Dendritic cell treated with granulocyte-macrophage colony-stimulating factor and Interleukin-4, amounts not matched to agents 40 ng/mL and 50 ng/mL, for 4 days (primary cell): ENCODE results near the gene ETHE1.
"Not testable (repeated sequence)": the region's sequence is repeated elsewhere in the genome, so short reads cannot be mapped to it uniquely, and the experiment has no call there.

ENCODE experiments used
- H3K27ac Mint-ChIP-seq: one replicate; pipeline ENCODE4 v1.8.0; 2022; ENCODE audit warnings: mild to moderate bottlenecking, mixed read lengths
- H3K27me3 Mint-ChIP-seq: one replicate; pipeline ENCODE4 v1.8.0; 2022; ENCODE audit warnings: mild to moderate bottlenecking, mixed read lengths
- H3K36me3 Mint-ChIP-seq: one replicate; pipeline ENCODE4 v1.8.0; 2022; ENCODE audit warnings: low read depth, mixed read lengths
- H3K4me1 Mint-ChIP-seq: one replicate; pipeline ENCODE4 v1.8.0; 2022; ENCODE audit warnings: low read depth, mixed read lengths
- H3K4me3 Mint-ChIP-seq: one replicate; pipeline ENCODE4 v1.8.0; 2022; ENCODE audit warnings: mild to moderate bottlenecking, moderate library complexity, mixed read lengths
- H3K9me3 Mint-ChIP-seq: one replicate; pipeline ENCODE4 v1.8.0; 2022; ENCODE audit warnings: mixed read lengths
- intact Hi-C: fragments of 100-400 bp; cut with micrococcal nuclease; formaldehyde crosslinking; loops from one replicate; pipeline ENCODE4 v1.15.0; 2022

Gene ETHE1

DNA sequence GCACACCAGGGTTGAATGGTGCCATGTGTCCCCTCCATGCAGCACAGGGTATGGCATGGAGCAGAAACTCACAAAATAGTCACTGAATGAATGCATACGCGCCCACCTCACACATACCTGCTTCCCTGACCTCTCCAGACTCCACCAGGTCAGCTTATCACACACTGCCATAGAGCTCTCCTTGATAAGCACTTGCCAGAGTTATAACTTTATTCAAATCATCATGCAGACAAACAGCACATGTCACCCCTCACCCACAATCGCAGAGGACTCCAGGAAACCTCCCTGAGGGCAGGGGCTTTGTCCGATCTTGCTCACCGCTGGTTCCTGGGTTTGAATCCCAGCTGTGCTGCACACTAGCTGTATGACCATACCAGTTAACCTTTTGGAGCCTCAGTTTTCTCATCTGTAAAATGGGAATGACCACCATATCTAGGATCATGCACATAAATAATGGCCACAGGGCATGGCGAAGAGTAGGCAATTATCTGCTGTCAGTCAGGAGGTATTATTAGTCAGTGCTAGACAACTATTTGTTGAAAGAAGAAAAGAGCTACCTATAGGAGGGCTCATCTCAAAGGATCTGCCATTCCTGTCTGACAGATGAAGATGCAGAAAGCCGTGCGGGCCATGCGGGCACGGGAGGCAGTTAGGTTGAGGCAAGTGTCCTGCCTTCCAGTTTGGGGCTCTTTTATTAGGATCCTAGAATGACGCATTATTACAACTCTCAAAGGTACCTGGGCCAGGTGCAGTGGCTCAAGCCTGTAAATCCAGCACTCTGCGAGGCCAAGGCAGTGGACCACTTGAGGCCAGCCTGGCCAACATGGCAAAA, 34.4 kb upstream of the ETHE1 start:
- intact Hi-C loops = loop anchor here (5.0 kb wide), 1 partner anchor 36 kb away; the partner anchor contains the start of genes IRGQ and ZNF576
- peaks cover 28% of the 10 kb centered on the region for H3K4me1 Mint-ChIP-seq
- H3K36me3 Mint-ChIP-seq = peaks cover 58% of the 10 kb centered on the region
- H3K27ac Mint-ChIP-seq = no peak overlapping the region
- no peaks in the 10 kb centered on the region for H3K27me3 Mint-ChIP-seq
- no peaks in the 10 kb centered on the region for H3K9me3 Mint-ChIP-seq
- H3K4me3 Mint-ChIP-seq = no peak overlapping the region

DNA sequence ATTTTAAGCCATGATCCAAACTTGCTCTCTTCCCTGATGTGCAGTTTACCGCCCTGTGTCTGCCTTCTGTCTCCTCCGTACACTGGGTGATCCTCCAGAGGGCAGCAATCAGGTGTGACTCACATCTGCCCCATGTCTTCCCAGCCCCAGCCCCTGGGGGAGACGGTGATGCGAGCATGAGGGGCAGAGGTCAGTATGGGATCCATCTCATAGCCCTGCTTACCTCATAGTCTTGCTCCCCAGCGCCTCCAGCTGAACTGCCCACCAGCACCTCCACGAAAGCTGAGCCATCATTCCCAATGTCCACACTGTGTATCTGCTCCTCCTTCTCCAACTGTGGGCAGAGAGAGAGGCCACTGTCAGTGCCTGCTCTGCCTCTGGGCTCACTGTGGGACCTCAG, 33.7 kb upstream of the ETHE1 start:
- intact Hi-C loops = loop anchor here (5.0 kb wide), 1 partner anchor 37 kb away; the partner anchor contains the start of genes IRGQ and ZNF576
- Mint-ChIP-seq H3K27ac (no peak overlapping the region), H3K9me3 (no peaks in the 10 kb centered on the region), H3K36me3 (peaks cover 65% of the 10 kb centered on the region), H3K4me1 (peaks cover 28% of the 10 kb centered on the region), H3K27me3 (no peaks in the 10 kb centered on the region), H3K4me3 (no peak overlapping the region)

DNA sequence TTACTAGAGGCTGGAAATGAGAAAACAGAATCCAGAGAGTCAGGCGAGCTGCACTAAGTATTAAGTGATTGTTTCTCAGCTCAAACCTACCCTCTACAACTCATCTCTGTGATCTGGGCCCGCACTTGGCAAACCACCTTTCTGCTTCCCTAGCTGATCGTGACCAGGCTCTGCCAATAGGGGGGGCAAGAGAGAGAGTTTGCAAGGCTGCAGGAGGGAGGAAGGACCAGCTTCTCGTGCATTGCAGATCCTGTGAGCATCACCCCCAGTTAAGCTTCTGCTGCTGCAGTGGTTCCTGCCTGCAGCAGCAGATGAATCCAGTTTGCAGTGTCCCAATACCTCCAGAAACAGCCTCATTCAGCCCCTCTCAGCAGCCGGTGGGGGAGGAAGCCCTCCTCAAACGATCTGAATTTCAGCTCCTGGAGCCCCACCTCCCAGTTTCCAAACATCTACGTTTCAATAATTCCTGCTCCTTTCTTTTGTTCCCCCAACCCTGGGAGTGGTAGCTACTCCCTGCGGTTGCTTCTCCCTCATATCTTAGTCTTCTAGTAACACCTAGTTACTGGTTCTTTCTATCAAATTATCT, 28.3 kb upstream of the ETHE1 start:
- no peak overlapping the region for H3K4me3 Mint-ChIP-seq
- peaks cover 91% of the 10 kb centered on the region for H3K36me3 Mint-ChIP-seq
- no peaks in the 10 kb centered on the region for H3K9me3 Mint-ChIP-seq
- no peaks in the 10 kb centered on the region for H3K27me3 Mint-ChIP-seq
- H3K4me1 Mint-ChIP-seq = peaks cover 5% of the 10 kb centered on the region
- intact Hi-C loops = loop anchor here (10.0 kb wide), 1 partner anchor 90 kb away; no protein-coding TSS in a partner anchor
- H3K27ac Mint-ChIP-seq = no peak overlapping the region

DNA sequence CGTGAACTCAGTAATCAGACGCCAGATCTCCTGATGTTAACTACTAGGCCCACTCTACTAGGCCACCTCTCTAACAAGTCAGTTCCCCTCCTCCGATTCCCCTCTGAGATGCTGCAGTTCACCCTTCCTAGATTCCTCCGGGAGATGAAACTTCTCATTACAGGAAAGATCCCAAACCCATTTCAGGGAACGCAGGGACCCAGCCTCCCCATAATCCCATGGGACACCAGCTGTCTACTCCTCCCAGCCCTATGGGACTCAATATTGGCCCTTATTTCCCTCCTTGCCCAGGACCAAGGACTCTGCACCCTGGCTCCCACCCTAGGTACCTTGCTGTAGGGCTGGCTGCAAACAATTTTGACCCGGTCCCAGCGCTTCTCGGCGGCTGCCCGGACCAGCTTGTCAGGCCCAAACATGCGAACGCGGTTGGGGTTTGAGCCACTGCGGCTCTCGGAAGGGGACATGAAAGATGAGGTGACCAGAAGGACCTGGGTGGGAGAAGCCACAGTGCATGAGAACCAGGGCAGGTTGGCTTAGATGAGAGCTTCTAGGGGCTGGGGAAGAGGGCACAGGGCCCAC, 27.4 kb upstream of the ETHE1 start:
- no peak overlapping the region for H3K4me3 Mint-ChIP-seq
- no peak overlapping the region for H3K27ac Mint-ChIP-seq
- no peaks in the 10 kb centered on the region for H3K9me3 Mint-ChIP-seq
- no peaks in the 10 kb centered on the region for H3K27me3 Mint-ChIP-seq
- peaks cover 5% of the 10 kb centered on the region for H3K4me1 Mint-ChIP-seq
- intact Hi-C loops = loop anchor here (10.0 kb wide), 1 partner anchor 90 kb away; no protein-coding TSS in a partner anchor
- peaks cover 90% of the 10 kb centered on the region for H3K36me3 Mint-ChIP-seq

DNA sequence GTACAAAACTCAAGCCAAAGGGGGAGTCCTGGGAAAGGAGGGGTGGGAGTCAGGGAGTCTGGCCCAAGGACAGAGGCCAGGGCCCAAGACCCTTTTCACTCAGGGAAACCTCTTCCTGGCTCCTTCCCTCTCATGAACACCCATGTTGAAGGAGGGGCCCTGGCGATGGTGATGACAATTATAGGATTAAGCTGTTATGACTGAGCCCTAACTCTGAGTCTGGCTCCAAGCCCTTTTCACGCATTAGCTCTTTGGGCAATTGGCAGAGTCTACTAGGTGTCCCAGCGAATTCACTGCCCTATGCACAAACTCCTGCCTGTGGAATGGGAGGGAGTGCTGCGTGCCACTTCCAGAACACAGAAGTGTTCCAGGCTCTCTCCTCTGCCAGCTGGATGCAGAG, 26.7 kb upstream of the ETHE1 start:
- Mint-ChIP-seq H3K27ac (no peak overlapping the region), H3K36me3 (peaks cover 90% of the 10 kb centered on the region), H3K4me1 (peaks cover 5% of the 10 kb centered on the region), H3K4me3 (no peak overlapping the region), H3K9me3 (no peaks in the 10 kb centered on the region), H3K27me3 (no peaks in the 10 kb centered on the region)
- intact Hi-C loops = loop anchor here (10.0 kb wide), 1 partner anchor 91 kb away; no protein-coding TSS in a partner anchor

DNA sequence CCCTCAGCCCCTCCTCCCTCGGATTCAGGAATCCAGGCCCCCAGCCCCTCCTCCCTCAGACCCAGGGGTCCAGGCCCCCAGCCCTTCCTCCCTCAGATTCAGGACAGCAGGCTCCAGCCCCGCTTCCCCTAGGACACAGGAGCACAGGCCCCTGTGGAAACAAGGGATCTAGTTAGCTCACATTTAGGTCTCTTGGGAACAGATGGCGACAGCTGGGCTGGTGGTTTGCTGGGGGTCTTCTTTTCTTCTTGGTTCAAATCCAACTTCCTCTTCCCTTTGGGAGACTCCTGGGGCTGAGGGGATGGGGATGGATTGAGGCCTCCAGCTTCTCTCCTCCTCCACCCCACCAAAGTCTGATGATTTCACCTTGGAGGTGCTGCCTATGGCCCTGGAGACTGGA, 25.6 kb upstream of the ETHE1 start:
- Mint-ChIP-seq H3K4me3 (no peak overlapping the region), H3K27me3 (no peaks in the 10 kb centered on the region), H3K36me3 (peaks cover 87% of the 10 kb centered on the region), H3K9me3 (no peaks in the 10 kb centered on the region), H3K4me1 (peaks cover 5% of the 10 kb centered on the region), H3K27ac (no peak overlapping the region)
- intact Hi-C loops = loop anchor here (10.0 kb wide), 1 partner anchor 92 kb away; no protein-coding TSS in a partner anchor

DNA sequence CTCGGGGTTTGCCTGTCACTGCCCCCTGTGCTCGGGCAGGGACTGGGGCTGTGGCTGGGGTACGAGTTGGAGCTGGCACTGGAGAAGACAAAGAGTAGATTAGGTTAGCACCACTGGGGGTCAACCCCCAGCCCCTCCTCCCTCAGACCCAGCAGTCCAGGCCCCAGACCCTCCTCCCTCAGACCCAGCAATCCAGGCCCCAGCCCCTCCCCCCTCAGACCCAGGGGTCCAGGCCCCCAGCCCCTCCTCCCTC, 25.1 kb upstream of the ETHE1 start:
- Mint-ChIP-seq H3K4me3 (no peak overlapping the region), H3K36me3 (peaks cover 87% of the 10 kb centered on the region), H3K4me1 (peaks cover 5% of the 10 kb centered on the region), H3K27me3 (no peaks in the 10 kb centered on the region), H3K27ac (no peak overlapping the region), H3K9me3 (no peaks in the 10 kb centered on the region)
- intact Hi-C loops = loop anchor here (10.0 kb wide), 1 partner anchor 93 kb away; no protein-coding TSS in a partner anchor

DNA sequence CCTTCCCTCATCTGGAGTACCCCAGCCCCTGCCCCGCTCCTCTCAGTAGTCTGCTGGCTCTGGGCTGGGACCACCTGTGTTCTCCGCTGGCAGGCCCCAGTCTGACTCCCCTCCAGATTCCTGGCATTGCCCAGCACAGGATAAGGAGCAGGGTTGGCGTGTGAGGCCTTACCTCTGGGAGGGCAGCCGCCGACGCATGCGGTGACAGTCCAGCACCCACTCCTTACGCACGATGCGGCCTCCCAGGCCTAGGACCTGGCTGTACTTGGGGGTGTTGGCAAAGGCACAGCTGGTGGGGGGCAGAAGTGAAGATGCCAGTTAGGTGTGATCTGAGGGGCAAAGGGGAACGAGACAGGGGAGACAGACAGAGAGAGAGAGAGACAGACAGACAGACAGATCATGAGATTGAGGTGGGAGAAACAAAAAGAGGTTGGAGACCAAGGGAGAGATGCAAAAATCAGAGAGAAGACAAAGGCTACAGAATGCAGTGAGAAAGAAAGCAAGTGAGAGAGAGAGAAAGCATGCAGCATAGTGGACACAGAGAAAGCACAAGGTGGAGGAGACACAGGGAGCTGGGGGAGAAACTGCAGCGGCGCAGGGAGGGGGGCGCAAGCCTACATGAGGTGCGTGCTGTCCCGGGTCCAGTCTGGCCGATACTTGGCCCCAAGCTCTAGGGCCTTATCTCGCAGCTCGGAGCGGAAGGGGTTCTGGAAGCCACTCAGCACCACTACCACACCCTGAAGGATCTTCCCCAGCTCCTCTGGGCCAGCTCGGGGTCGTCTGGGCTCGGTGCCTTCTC, 24.6 kb upstream of the ETHE1 start:
- peaks cover 5% of the 10 kb centered on the region for H3K4me1 Mint-ChIP-seq
- intact Hi-C loops = loop anchor here (10.0 kb wide), 1 partner anchor 93 kb away; no protein-coding TSS in a partner anchor
- no peaks in the 10 kb centered on the region for H3K27me3 Mint-ChIP-seq
- H3K4me3 Mint-ChIP-seq = no peak overlapping the region
- H3K9me3 Mint-ChIP-seq = no peaks in the 10 kb centered on the region
- H3K36me3 Mint-ChIP-seq = peaks cover 88% of the 10 kb centered on the region
- no peak overlapping the region for H3K27ac Mint-ChIP-seq

DNA sequence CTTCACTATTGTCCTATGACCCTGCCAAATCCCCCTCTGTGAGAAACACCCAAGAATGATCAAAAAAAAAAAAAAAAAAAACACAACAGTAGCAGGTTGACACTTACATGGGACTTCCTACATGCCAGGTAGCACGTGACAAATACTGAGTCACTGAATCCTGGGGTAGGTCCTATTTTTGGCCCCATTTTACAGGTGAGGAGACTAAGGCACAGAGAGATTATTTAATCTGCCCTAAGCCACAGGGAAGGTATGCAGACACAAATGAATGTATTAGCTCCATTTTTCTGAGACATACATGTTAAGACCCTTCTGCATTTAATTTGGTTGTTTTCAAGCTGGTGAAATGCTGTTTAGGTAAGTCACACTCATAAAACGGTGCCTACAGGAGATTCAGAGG, 21.7 kb upstream of the ETHE1 start:
- intact Hi-C loops = no loop called here
- Mint-ChIP-seq H3K4me1 (no peaks in the 10 kb centered on the region), H3K4me3 (no peak overlapping the region), H3K9me3 (no peaks in the 10 kb centered on the region), H3K27ac (no peak overlapping the region), H3K36me3 (peaks cover 88% of the 10 kb centered on the region), H3K27me3 (no peaks in the 10 kb centered on the region)

DNA sequence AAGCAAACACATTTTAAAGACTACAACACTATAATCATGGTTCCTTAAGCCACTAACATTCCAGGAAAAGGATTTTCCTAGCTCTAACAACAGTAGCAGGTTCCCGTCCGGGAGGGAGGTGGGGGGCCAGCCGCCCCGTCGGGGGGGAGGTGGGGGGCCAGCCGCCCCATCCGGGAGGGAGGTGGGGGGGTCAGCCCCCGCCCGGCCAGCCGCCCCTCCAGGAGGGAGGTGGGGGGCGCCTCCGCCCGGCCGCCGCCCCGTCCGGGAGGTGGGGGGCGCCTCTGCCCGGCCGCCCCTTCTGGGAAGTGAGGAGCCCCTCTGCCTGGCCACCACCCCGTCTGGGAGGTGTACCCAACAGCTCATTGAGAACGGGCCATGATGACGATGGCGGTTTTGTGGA, 20.9 kb upstream of the ETHE1 start:
- H3K9me3 Mint-ChIP-seq, H3K4me3 Mint-ChIP-seq, H3K4me1 Mint-ChIP-seq, H3K27me3 Mint-ChIP-seq, intact Hi-C loops, H3K27ac Mint-ChIP-seq: not testable (repeated sequence)
- H3K36me3 Mint-ChIP-seq = peaks cover 88% of the 10 kb centered on the region

DNA sequence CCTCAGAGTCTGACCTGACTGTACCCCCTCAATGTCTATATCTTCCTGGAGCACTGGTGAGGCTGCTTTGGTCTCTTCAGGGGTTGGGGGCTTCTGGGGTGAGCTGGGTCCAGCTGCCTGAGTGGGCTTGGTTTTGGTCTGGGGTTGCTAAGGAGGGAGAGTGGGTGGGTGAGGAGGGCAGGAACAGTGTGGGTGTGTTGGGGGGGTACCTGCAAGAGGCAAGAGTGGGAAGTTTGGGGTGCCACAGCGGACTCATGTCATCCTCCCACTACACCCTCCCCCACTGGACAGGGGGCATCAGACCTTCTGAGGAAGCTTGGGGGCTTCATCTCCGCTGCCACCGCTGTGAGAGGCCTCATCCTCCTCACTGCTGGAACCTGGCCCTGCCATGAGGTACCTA, 19.6 kb upstream of the ETHE1 start:
- H3K36me3 Mint-ChIP-seq = peaks cover 85% of the 10 kb centered on the region
- no peaks in the 10 kb centered on the region for H3K27me3 Mint-ChIP-seq
- H3K27ac Mint-ChIP-seq = no peak overlapping the region
- no peaks in the 10 kb centered on the region for H3K9me3 Mint-ChIP-seq
- H3K4me1 Mint-ChIP-seq = no peaks in the 10 kb centered on the region
- no peak overlapping the region for H3K4me3 Mint-ChIP-seq
- intact Hi-C loops = no loop called here

DNA sequence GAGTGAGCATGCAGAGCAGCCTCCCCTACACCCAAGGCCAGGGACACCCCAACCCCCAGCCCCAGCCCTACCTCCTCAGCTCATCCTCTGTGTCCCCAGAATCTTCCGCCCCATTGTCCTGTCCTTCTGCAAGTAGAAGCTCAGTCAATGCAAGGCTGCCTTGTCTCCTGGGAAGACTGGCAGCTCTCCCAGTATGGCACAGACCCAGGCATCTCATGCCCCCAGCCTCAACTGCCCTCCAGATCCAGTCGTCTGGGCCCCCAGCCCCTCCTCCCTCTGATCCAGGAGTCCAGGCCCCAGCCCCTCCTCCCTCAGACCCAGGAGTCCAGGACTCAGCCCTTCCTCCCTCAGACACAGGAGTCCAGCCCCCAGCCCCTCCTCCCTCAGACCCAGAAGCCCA, 19.0 kb upstream of the ETHE1 start:
- H3K4me3 Mint-ChIP-seq = no peak overlapping the region
- peaks cover 85% of the 10 kb centered on the region for H3K36me3 Mint-ChIP-seq
- no peaks in the 10 kb centered on the region for H3K4me1 Mint-ChIP-seq
- H3K27me3 Mint-ChIP-seq = no peaks in the 10 kb centered on the region
- no peak overlapping the region for H3K27ac Mint-ChIP-seq
- intact Hi-C loops = no loop called here
- H3K9me3 Mint-ChIP-seq = no peaks in the 10 kb centered on the region

DNA sequence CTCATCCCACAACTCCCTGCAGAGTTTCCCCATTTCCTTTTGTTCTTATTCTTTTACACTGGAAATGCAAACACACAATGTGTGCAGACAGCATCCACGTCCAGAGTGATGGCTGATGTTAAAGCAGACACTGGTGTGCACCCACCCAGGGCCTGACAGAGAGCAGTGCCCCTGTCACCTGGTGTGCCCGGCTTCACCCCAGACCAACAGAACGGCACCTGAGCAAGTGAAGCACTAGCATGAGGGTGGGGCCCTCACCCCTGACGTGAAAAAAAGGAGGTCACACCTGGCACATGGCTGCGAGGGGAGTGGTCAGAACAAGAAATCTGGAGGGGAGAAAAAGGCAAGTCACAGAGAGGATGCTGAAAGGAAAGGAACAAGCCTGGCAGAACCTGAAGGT, 18.3 kb upstream of the ETHE1 start:
- peaks cover 85% of the 10 kb centered on the region for H3K36me3 Mint-ChIP-seq
- H3K4me3 Mint-ChIP-seq = no peak overlapping the region
- no peaks in the 10 kb centered on the region for H3K27me3 Mint-ChIP-seq
- intact Hi-C loops = no loop called here
- H3K27ac Mint-ChIP-seq = no peak overlapping the region
- no peaks in the 10 kb centered on the region for H3K4me1 Mint-ChIP-seq
- H3K9me3 Mint-ChIP-seq = no peaks in the 10 kb centered on the region

DNA sequence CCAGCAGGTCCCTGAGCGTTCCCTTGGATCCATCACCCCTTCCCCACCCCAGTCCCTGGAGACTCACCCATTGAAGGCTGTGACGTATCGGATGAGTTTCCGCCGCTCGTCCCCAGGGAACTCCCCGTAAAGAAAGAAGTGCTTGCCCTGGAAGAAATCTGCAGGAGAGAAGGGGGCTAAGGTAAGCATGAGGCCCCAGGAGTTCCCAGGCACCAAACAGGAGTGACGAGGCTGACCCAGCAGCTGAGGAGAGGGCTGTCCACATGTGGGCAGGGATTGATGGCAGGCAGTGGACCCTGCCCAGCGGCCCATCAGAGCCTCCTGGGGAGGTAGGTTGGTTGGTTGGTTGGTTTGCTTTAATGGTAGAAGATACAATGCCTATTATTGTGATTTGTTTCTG, 17.1 kb upstream of the ETHE1 start:
- Mint-ChIP-seq H3K4me3 (no peak overlapping the region), H3K36me3 (peaks cover 90% of the 10 kb centered on the region), H3K4me1 (no peaks in the 10 kb centered on the region), H3K9me3 (no peaks in the 10 kb centered on the region), H3K27ac (no peak overlapping the region), H3K27me3 (no peaks in the 10 kb centered on the region)
- intact Hi-C loops = no loop called here
